IPS-18c (cell line): ENCODE results near the gene PDK2.

Experiments used
- H3K4me3 ChIP-seq: 2 replicates; pipeline ENCODE4 v1.7.0; 2013; ENCODE audit warnings: low read depth, mild to moderate bottlenecking, low read length, moderate library complexity; ENCODE audit not compliant: insufficient read depth
- H3K9me3 ChIP-seq: one replicate; pipeline ENCODE4 v1.6.1; 2013; ENCODE audit warnings: mild to moderate bottlenecking, low read length, moderate library complexity; ENCODE audit not compliant: control insufficient read depth, insufficient read depth

Gene PDK2

GRCh38 chr17:50103941-50104340 lies 8.8 kb downstream of the PDK2 start:
- H3K4me3 ChIP-seq, result no peak overlapping the region
- no peaks in the 10 kb centered on the region for H3K9me3 ChIP-seq

- no peaks in the 10 kb centered on the region for H3K9me3 ChIP-seq
- no peak overlapping the region for H3K4me3 ChIP-seq
Observed at GRCh38 chr17:50105811-50106210, 10.7 kb downstream of the PDK2 start.

- no peak overlapping the region for H3K4me3 ChIP-seq
- H3K9me3 ChIP-seq, result no peaks in the 10 kb centered on the region
Observed at GRCh38 chr17:50106393-50107131, 11.4 kb downstream of the PDK2 start.

- H3K4me3 ChIP-seq, result no peak overlapping the region
- no peaks in the 10 kb centered on the region for H3K9me3 ChIP-seq
Observed at GRCh38 chr17:50107790-50108414, 12.8 kb downstream of the PDK2 start.

GRCh38 chr17:50108556-50108955 lies 13.4 kb downstream of the PDK2 start:
- Histone ChIP-seq H3K9me3 (no peaks in the 10 kb centered on the region), H3K4me3 (no peak overlapping the region)

GRCh38 chr17:50109207-50109606 lies 14.1 kb downstream of the PDK2 start:
- Histone ChIP-seq H3K9me3 (no peaks in the 10 kb centered on the region), H3K4me3 (no peak overlapping the region)

- Histone ChIP-seq H3K4me3 (no peak overlapping the region), H3K9me3 (no peaks in the 10 kb centered on the region)
Observed at GRCh38 chr17:50109785-50110184, 14.6 kb downstream of the PDK2 start.

- Histone ChIP-seq H3K4me3 (no peak overlapping the region), H3K9me3 (no peaks in the 10 kb centered on the region)
Observed at GRCh38 chr17:50110591-50111349, 15.6 kb downstream of the PDK2 start.

GRCh38 chr17:50111673-50112655 lies 16.8 kb downstream of the PDK2 start:
- Histone ChIP-seq H3K4me3 (no peak overlapping the region), H3K9me3 (no peaks in the 10 kb centered on the region)

GRCh38 chr17:50112694-50113093 lies 17.5 kb downstream of the PDK2 start:
- H3K4me3 ChIP-seq, result no peak overlapping the region

GRCh38 chr17:50113624-50114320 lies 18.6 kb downstream of the PDK2 start:
- no peak overlapping the region for H3K4me3 ChIP-seq
- H3K9me3 ChIP-seq, result no peaks in the 10 kb centered on the region

More at GRCh38 chr17:50112694-50113093, 17.5 kb downstream of the PDK2 start:
- no peaks in the 10 kb centered on the region for H3K9me3 ChIP-seq

GRCh38 chr17:50114401-50114800 lies 19.2 kb downstream of the PDK2 start:
- H3K4me3 ChIP-seq, result no peak overlapping the region

GRCh38 chr17:50114849-50115357 lies 19.8 kb downstream of the PDK2 start:
- Histone ChIP-seq H3K9me3 (no peaks in the 10 kb centered on the region), H3K4me3 (no peak overlapping the region)

More at GRCh38 chr17:50114401-50114800, 19.2 kb downstream of the PDK2 start:
- H3K9me3 ChIP-seq, result no peaks in the 10 kb centered on the region

GRCh38 chr17:50115756-50116155 lies 20.6 kb downstream of the PDK2 start:
- Histone ChIP-seq H3K9me3 (no peaks in the 10 kb centered on the region), H3K4me3 (no peak overlapping the region)

- H3K4me3 ChIP-seq, result peak overlapping the region; percentile 46; the same call in 1 of the 2 replicates
- H3K9me3 ChIP-seq, result no peaks in the 10 kb centered on the region
Observed at GRCh38 chr17:50117202-50118051, 22.3 kb downstream of the PDK2 start.
